Bone marrow (tissue), 2 donors: ENCODE measurements around the gene MTFR1L.

Experiments
- DNase-seq, 2 donors: peaks; one replicate each; lab custom pipeline; 2025; lab: John Stamatoyannopoulos, UW

The MTFR1L gene

GRCh38 chr1:25807480-25808390 is 12.0 kb upstream of the MTFR1L start:
- no peak for DNase-seq

- no peak for DNase-seq
Measured at GRCh38 chr1:25808481-25809244, 11.1 kb upstream of the MTFR1L start.

- peak in 1 of 2 donors; percentile 12 for DNase-seq
Measured at GRCh38 chr1:25809283-25809926, 10.3 kb upstream of the MTFR1L start.

GRCh38 chr1:25809929-25810328 is 9.8 kb upstream of the MTFR1L start:
- DNase-seq: no peak

- DNase-seq: peak; percentile 43 to 61
Measured at GRCh38 chr1:25810341-25811299, 9.1 kb upstream of the MTFR1L start.

GRCh38 chr1:25811384-25812082 is 8.2 kb upstream of the MTFR1L start:
- no peak for DNase-seq

- DNase-seq: no peak
Measured at GRCh38 chr1:25813071-25813733, 6.6 kb upstream of the MTFR1L start.

GRCh38 chr1:25813734-25814471 is 5.9 kb upstream of the MTFR1L start:
- no peak for DNase-seq

- no peak for DNase-seq
Measured at GRCh38 chr1:25814549-25815087, 5.1 kb upstream of the MTFR1L start.

- no peak for DNase-seq
Measured at GRCh38 chr1:25815208-25816111, 4.3 kb upstream of the MTFR1L start.

GRCh38 chr1:25816112-25816718 is 3.5 kb upstream of the MTFR1L start:
- DNase-seq: no peak

- DNase-seq: no peak
Measured at GRCh38 chr1:25817840-25818501, 1.8 kb upstream of the MTFR1L start.

- DNase-seq: no peak
Measured at GRCh38 chr1:25818569-25818968, 1.2 kb upstream of the MTFR1L start.

GRCh38 chr1:25820247-25821111 is 725 bp downstream of the MTFR1L start:
- DNase-seq: peak; percentile 41 to 42

GRCh38 chr1:25821112-25821476 is 1.3 kb downstream of the MTFR1L start:
- DNase-seq: no peak

- no peak for DNase-seq
Measured at GRCh38 chr1:25821630-25822091, 1.9 kb downstream of the MTFR1L start.
